ENCODE results near the gene SLC24A4.

The SLC24A4 gene

DNA sequence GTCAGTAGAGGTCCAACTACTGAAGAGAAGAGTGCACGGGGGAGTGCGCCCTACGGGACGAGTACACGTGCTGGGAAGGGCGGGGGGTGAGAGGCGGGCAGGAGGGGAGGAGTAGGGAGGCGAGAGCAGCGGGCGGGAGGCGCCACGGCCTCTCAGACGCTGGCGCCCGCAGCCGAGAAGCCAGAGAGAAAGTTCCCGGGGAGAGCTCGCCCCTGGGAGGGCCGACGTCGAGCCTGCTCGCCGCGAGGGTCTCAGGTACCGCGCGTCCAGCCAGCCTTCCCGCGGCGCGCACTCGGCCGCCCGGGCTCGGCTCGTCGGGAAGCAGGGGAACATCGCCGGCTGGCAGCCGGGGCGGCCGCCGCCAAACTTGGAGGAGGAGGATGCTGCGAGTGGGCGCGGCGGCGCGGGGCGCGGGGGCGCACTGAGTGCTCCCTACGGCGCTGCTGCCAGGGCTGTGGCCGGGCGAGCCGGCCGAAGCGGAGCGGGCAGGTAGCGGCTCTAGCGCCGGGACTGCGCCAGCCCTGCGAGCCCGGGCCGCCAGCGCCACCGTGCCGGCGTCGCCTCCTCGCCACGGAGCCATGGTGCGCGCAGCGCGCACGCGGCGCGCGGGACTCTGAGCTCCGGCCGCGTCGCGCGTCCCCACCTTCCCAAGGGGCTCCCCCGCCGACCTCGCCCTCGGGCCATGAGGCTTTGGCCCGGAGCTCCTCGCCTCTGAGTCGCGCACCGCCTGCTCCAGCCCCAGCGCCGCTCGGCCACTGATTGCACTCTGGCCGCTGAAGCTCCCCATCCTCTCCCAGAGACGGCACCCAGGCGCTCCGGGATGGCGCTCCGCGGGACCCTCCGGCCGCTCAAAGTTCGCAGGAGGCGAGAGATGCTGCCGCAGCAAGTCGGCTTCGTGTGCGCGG, at the start of gene SLC24A4:
Gene SLC24A4 (plus strand): TSS at position 155 of the 905 bp plus-strand sequence. CDS start 666 bp downstream, at position 821.
- no peak for DNase-seq

DNA sequence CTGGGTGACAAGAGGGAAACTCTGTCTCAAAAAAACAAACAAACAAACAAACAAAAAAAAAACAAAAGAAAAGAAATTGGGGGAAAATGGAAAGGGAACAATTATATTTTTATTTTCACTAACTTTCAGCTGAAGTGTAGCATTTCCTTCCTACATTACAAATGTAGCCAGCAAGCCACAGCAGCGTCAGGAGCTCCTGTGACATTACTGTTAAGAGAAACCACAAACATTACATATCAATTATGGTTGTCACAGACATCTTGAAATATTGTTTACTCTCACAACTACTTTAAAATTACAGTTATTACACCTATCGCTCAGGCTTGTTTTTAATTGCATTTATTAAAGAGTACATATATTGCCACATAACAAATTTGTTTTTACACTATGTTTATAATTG, 49.8 kb upstream of the SLC24A4 start:
- no peak for DNase-seq

DNA sequence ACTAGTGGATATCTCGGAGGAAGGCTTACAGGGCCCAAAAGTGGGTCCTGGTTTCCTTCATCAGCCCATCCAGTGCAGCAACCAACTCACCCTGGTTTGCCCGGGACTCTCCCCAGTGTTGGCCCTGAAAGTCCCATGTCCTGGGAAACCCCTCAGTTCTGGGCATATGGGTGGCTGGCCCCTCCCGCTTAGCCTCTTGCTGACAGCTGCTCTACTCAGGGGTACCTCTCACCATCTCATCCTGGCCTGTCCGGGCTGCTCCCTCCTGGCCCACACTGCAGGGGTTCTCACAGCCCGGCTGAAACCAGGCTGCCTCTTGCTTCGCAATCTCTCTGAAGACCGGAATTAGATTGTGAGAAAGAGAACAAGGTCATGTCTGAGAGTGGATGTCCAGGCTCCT, 48.9 kb upstream of the SLC24A4 start:
- no peak for DNase-seq

DNA sequence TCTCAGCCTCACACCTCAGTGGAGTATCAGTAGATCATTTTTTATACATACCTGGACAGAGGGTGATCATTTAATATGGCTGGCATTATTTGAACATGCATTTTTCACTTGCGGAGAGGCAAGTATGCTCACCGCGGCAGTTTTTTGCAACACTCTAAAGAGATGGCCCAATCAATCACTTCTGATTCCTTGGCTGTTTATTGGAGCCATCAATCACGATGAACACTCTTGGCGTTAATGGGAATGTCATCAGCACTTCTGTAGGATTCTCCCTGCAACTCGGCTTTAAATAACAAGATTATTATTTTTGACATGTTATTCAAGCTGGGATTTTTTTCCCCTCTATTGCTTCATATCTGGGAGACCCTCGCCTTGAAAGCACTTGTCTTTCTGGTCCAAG, 46.9 kb upstream of the SLC24A4 start:
- DNase-seq = no peak

- DNase-seq = no peak
Measured at GRCh38 chr14:92277031-92277430, 45.9 kb upstream of the SLC24A4 start.

- DNase-seq = no peak
Measured at GRCh38 chr14:92280554-92281262, 42.3 kb upstream of the SLC24A4 start.

- DNase-seq = no peak
Measured at GRCh38 chr14:92282669-92283068, 40.3 kb upstream of the SLC24A4 start.

GRCh38 chr14:92285311-92285710, 37.7 kb upstream of the SLC24A4 start:
- DNase-seq = no peak

DNA sequence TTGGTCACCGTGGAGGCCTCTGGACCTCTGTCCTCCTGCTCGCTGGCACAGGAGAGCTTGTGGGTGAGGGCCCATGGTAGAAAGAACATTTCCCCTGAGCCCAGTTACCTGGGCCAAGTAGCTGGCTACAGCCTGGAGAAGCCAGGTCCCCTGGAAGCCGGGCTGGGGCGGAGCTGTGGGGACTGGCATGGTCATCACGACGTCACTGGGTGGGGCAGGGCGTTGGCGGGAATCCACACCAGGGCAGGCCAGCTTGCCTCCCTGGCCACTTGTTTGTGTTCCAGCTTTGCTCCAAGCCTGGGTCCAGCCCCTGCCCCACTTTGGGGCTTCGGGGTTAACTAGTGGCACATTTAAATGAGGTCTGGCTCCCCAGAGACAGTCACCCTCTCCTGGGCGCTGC, 35.0 kb upstream of the SLC24A4 start:
- no peak for DNase-seq

- no peak for DNase-seq
Measured at GRCh38 chr14:92288994-92289660, 33.8 kb upstream of the SLC24A4 start.

DNA sequence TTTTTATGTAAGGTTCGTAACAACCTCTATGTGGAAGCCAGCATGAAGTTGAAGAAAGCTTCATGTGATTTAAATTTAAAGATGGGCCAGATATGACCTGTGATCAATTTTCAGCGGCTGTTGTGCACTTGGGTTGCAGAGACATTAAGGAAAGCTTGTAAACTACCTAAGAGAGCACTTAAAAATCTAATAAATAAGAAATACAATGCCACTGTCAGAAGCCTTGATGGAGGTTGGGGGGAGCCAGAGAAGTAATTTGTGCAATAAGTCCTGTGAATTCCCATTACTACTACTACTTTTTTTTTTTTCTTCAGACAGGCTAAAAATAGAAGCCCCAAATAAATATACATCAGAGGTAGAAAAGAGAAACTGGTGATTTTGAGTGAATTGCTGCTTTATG, 30.3 kb upstream of the SLC24A4 start:
- DNase-seq = no peak

DNA sequence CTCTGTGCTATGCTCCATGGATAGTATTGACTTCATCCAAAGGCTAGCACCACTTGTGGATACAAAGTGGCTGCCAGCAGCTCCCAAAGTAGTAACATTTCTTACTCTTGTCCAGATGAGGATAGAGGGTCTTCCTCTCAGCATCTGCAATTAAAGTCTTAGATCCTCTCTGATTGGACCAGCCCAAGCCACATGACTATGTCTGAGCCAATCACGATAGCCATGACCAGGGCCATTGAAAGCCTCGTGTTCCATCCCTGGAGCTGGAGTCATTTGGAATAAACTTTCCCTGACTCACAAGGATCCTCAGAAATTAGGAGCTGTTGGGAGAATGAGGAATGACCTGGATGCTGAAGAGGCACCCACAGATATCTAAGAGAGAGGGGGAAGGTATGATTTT, 28.5 kb upstream of the SLC24A4 start:
- DNase-seq = no peak

DNA sequence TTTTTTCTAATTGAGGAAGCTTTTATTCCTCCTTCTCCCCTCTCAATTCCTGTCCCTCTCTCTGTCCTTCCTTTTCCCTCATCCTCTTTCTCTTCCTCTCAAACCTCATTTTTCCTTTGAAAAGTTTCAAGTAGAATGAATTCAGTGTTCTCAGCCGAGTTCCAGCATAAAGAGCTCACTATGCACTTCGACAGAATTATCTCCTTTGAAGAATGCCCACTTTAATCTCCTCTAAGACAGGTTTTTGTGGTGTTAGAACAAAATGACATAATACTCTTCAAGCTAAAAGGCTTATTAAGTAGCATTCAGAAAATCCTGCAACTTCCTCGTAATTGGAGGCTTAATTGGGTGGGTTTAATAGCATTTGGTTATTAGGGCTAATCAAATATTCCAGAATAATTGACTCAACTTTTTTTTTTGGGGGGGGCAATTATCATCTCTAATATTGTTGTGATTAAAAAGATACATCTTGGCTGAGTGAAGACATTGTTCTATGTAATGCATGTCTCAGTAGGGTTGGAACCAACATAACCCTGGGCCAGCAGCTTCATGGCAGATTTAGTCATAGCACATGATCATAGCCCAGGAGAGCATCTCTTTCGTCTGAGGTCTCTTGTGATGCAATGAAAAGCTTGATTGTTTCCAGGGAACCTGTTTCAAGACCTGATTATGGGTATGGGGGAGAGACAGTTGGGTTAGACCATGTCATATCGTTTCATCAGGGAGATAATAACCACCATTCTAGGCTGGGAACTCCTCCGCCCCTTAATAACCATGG, 25.0 kb upstream of the SLC24A4 start:
- DNase-seq = no peak

- DNase-seq = no peak
Measured at GRCh38 chr14:92302481-92302880, 20.5 kb upstream of the SLC24A4 start.

GRCh38 chr14:92308716-92309115, 14.2 kb upstream of the SLC24A4 start:
- DNase-seq = no peak

GRCh38 chr14:92309968-92310530, 12.9 kb upstream of the SLC24A4 start:
- DNase-seq = no peak

DNA sequence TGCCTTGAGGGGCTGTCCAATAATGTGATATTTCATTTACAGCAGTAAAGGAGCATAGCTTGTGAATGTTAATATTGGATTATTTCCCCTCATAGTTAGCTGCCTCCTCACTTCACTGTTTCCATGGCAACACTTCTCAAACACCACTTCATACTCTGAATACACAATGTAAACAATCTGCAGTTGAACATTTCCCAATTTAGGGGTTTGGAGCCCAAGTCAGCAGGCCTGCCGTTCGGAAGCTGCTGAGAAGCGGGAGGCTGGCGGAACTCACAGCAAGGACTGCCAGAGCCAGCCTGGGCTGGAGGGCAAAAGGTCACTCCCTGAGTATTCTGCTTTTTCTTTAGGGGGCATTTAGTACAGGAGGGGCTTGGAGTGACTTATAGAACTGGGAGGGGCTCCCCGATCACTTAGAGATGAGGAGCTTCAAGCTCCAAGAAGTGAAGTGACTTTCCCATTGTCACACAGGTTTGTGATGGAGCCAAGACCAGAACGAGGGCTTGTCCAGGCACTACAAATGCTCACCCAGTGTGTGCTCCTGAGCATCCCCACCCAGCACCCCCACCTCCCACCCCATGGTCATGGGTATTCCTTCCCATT, 12.1 kb upstream of the SLC24A4 start:
- DNase-seq = no peak

GRCh38 chr14:92314182-92314581, 8.8 kb upstream of the SLC24A4 start:
- no peak for DNase-seq

- DNase-seq = no peak
Measured at GRCh38 chr14:92315050-92315805, 7.7 kb upstream of the SLC24A4 start.

DNA sequence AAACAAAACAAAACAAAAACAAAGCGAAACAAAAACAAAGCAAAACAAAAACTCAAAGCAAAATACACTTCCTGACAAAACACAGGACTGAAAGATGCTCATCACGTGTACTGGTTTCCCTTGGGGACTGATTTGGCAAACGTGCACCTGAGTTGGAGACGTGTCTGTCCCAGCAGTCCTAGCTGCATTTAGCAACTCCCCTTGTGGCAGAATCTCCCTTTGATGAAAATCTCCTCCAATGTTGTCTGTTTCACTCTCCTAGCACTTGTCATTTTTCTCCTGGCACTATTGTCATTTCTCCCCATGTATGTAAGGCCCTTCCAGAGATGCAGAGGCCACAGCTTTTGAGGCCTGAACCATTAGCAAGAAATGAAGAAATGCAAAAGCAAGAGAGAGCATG, 6.8 kb upstream of the SLC24A4 start:
- no peak for DNase-seq

DNA sequence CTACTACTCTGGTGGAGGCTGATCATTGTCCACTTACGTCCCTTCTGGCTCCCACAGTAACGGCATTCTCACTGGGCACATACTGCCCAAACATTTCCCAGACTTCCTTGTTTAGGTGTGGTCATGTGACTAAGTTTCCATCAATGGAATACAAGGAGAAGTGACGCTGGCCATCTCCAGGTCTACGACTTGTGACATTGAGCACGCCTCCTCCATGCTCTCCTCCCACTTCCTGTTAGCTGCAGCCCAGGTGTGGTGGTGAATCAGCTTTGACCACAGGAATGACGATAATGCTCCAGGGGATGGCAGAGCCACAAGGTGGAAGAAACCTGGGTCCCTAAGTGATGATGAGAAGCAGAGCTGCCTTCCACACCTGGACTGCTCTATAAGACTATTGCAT, 6.0 kb upstream of the SLC24A4 start:
- DNase-seq = no peak

All from activated CD4-positive, CD25-positive, alpha-beta regulatory T cell (primary cell).